ENCODE results near the gene FBN2. TPM values are rescaled to one million over a fixed set of nuclear protein-coding genes. Genes with fewer than 3 reads are reported as not detected.

Gene FBN2
- total RNA-seq: 9.0 TPM

GRCh38 chr5:128538000-128538249 lies at the start of gene FBN2:
TSS of gene FBN2 (minus strand) at chr5:128538245. CDS start at chr5:128537603, 642 bp downstream.

Small RNAs within 50 kb of the gene (small RNA-seq; reads per million reads assigned to genes)
- gene RF00019: not detected
